Nephron progenitor cell (in vitro differentiated cells): ENCODE results near the gene PNKP.

Experiments used
- DNase-seq: peaks from one replicate; pipeline ENCODE4 v3.0.0; 2021
- H3K27ac Mint-ChIP-seq: 2 replicates; pipeline ENCODE4 v1.8.0; 2021; ENCODE audit warnings: mild to moderate bottlenecking, moderate library complexity, mixed read lengths
- H3K27me3 Mint-ChIP-seq: 2 replicates; pipeline ENCODE4 v1.8.0; 2021; ENCODE audit warnings: mild to moderate bottlenecking, low read depth, mixed read lengths; ENCODE audit not compliant: poor library complexity
- H3K36me3 Mint-ChIP-seq: 2 replicates; pipeline ENCODE4 v1.8.0; 2021; ENCODE audit warnings: low read depth, mixed read lengths
- H3K4me1 Mint-ChIP-seq: 2 replicates; pipeline ENCODE4 v1.8.0; 2021; ENCODE audit warnings: mixed read lengths
- H3K4me3 Mint-ChIP-seq: 2 replicates; pipeline ENCODE4 v1.8.0; 2021; ENCODE audit warnings: mild to moderate bottlenecking, moderate library complexity, mixed read lengths
- H3K9me3 Mint-ChIP-seq: 2 replicates; pipeline ENCODE4 v1.8.0; 2021; ENCODE audit warnings: mild to moderate bottlenecking, moderate library complexity, mixed read lengths
- TF ChIP-seq, protein P1 (sequence below): fragments of 200-600 bp; sonication (generic); IDR thresholded peaks from 2 replicates; pipeline ENCODE4 v1.5.0; 2021; ENCODE audit warnings: antibody characterized with exemption

PNKP gene

DNA sequence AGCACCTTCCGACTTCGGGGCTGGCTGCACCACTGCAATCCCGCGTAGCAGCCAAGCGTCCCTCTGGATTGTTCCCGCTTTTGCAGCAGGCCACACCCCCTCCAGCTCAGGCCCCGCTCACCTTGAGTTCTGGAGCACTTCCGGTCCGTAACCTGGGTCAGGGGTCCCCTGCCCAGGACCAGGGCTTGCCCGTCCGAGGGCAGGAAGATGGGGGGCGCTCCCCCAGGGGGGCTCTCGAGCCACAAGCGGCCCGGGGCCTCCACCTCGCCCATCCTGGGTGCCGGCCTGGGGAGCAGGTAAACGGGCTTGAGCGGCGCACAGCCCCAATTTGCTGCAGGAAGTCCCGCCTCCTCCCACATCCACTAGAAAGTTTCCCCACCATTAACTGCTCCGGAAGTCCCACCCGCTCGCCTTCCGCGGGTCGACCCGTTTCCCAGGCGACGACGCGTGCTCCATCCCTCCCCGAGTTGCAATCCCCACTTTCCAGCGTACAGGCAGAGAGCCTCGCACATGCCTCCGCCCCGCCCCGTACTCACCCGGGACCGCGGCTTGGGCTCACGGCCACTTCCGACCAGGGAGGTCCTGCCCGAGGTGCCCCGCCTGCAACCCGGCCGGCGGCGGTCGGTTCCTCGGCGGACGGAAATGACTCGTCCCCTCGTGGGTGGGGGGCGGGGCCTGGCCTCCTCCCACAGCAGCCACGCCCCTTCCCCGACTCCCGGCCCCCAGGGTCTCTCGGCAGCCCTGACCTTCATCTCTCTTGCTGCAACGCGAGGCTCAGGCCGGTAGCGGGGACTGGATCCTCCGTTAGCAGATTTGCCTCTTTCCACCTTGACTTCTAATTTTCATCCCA is at the start of gene PNKP:
Gene PNKP, minus strand, starts transcription at position 644 of the 850 bp plus-strand sequence. Its CDS starts 372 bp downstream, at position 272.
- DNase-seq: peak; percentile 91
- H3K27ac Mint-ChIP-seq: peak within 1 kb of the TSS; percentile 98
- H3K4me3 Mint-ChIP-seq: no peak within 1 kb of the TSS
- TF ChIP-seq, protein P1, sequence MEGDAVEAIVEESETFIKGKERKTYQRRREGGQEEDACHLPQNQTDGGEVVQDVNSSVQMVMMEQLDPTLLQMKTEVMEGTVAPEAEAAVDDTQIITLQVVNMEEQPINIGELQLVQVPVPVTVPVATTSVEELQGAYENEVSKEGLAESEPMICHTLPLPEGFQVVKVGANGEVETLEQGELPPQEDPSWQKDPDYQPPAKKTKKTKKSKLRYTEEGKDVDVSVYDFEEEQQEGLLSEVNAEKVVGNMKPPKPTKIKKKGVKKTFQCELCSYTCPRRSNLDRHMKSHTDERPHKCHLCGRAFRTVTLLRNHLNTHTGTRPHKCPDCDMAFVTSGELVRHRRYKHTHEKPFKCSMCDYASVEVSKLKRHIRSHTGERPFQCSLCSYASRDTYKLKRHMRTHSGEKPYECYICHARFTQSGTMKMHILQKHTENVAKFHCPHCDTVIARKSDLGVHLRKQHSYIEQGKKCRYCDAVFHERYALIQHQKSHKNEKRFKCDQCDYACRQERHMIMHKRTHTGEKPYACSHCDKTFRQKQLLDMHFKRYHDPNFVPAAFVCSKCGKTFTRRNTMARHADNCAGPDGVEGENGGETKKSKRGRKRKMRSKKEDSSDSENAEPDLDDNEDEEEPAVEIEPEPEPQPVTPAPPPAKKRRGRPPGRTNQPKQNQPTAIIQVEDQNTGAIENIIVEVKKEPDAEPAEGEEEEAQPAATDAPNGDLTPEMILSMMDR: no peak
- H3K9me3 Mint-ChIP-seq: no peaks in the 10 kb centered on the region
- H3K36me3 Mint-ChIP-seq: peaks cover 34% of the 10 kb centered on the region
- H3K27me3 Mint-ChIP-seq: no peaks in the 10 kb centered on the region
- H3K4me1 Mint-ChIP-seq: peaks cover 57% of the 10 kb centered on the region

GRCh38 chr19:49915271-49915670 is 47.9 kb upstream of the PNKP start:
- Mint-ChIP-seq H3K27me3 (no peaks in the 10 kb centered on the region), H3K4me3 (no peak overlapping the region), H3K27ac (no peak overlapping the region), H3K4me1 (peaks cover 34% of the 10 kb centered on the region), H3K9me3 (peaks cover 11% of the 10 kb centered on the region), H3K36me3 (peaks cover 79% of the 10 kb centered on the region)
- TF ChIP-seq, protein P1: no peak
- DNase-seq: no peak

DNA sequence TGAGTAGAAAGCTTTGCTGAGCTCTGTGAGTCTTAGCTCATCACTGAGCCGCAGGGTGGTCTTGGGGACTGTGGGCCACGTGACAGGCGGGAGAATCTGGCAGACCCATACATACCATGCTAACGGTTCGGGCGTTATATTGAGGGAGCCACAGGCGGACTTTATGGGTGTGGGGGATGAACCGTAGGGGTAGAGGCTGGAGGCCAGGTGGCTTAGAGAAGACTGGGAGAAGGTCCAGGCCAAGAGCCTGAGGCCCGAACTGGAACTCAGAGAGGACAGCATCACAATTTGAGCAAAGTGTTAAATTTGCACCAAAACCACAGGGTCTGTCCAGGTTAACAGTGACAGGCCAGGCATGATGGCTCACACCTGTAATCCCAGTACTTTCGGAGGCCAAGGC is 46.3 kb upstream of the PNKP start:
- Mint-ChIP-seq H3K27ac (peak overlapping the region; percentile 94), H3K36me3 (peaks cover 78% of the 10 kb centered on the region), H3K9me3 (peaks cover 11% of the 10 kb centered on the region), H3K4me1 (peaks cover 30% of the 10 kb centered on the region), H3K4me3 (no peak overlapping the region), H3K27me3 (no peaks in the 10 kb centered on the region)
- DNase-seq: no peak
- TF ChIP-seq, protein P1: no peak

DNA sequence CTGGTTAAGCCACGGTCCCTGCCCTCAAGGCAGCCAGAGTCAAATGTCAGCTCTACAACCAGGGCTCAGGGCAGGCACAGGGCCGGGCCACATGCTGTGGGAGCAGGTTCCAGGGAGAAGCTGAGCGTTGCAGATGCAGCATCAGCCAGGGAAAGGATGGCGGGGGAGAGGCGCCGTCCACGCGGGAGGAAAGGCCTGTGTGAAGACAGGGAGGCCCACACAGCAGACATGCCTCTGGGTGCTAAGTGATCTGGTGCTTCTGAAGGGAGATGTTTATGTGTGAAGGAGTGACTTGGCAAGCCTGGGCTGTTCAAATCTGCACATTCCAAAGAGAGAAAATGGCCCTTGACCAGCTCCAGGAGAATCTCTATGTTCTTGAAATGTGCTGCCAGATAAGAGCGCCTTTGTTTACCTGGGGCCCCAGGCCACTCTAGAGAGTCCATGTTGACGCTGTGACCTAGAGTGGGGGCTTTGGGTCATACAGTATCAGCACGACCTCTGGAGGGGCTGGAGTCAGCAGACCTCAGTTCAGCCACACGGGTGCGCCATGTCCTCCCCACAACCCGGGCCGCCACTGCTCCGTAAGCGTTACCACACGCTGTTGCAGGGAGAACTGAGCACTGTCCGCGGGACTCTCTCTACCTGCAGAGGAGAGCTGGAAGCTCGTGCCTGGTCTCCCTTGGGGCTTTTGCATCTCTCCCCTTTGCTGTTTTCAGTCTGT is 45.7 kb upstream of the PNKP start:
- Mint-ChIP-seq H3K4me3 (no peak overlapping the region), H3K27ac (peak overlapping the region; percentile 94), H3K9me3 (peaks cover 11% of the 10 kb centered on the region), H3K4me1 (peaks cover 30% of the 10 kb centered on the region), H3K27me3 (no peaks in the 10 kb centered on the region), H3K36me3 (peaks cover 78% of the 10 kb centered on the region)
- DNase-seq: no peak
- TF ChIP-seq, protein P1: no peak

DNA sequence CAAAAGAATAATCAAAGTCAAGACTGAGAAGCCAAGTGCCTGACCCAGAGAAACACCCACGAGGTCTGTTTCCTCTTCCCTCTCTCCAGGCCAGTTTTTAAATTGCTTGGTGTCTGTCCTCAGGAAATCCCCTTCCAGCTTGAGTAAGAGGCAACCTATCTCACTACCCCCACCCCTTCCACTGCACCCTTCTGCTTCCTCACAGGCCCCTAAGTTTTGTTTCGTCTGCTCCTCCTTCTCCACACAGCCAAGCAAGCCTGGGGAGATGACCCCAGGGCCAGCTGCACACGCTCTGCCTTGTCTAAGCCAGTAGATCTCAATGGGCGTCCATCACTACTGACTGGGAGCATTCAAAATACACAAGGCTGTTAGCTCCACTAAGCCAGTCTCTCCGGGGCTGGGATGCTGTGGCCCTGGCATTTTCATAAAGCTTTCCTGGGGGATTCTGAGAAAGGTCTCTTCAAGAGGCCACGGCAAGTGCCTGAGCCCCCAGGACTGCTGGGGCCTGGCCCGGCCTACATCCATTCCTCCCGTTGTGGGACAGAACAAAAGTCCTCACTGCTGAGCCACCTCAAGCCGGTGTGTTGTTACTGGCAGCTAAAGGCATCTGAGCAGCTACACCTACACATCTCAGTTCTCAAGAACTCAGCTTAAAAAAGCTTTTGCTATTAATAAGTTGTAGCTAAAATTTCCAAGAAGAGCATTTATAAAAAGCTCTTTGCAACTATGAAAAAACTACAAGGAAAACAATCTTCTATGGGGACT is 44.2 kb upstream of the PNKP start:
- Mint-ChIP-seq H3K27ac (peak overlapping the region; percentile 71), H3K36me3 (peaks cover 78% of the 10 kb centered on the region), H3K27me3 (no peaks in the 10 kb centered on the region), H3K4me1 (peaks cover 21% of the 10 kb centered on the region), H3K4me3 (no peak overlapping the region), H3K9me3 (peaks cover 8% of the 10 kb centered on the region)
- TF ChIP-seq, protein P1: no peak
- no peak for DNase-seq
